Iris pigment epithelial cell (primary cell): Measurements from ENCODE around the gene IRS2.

Experiments used
- DNase-seq: peaks from one replicate; pipeline ENCODE4 v3.0.0-alpha.2; 2011; ENCODE audit warnings: low read depth

The IRS2 gene

DNA sequence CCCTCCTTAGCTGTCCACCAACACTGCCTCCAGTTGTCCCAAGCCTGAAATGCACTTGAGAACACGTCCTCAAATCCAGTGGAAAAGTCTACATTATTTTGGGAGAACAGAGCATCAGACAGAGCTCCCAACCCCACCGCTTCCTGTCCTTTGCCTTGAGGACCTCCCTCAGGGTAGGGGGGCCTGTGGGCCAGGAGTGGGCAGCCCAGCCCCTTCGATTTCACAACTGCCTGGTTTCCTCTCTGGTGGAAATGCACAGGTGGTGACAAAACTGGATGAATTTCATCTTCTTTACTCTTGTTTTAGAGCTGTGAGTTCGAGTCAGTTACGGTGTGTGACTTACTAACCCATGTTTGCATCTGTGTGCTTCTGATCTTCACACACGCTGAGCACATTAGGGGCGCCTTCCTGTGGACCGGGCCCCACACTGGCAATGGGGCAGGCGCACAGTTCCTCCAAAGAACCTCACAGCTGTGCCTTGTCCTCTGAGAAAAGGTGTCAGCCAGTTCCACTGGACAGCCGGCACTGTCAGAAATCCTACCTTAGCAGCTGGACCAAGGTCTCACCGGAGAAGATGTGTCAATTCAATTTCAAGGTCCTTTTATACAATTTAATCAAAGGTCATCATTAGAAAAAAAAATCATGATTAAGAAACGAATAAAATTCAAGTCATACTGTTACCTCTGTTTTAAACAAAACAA lies 80.2 kb downstream of the IRS2 start:
- DNase-seq, result no peak

DNA sequence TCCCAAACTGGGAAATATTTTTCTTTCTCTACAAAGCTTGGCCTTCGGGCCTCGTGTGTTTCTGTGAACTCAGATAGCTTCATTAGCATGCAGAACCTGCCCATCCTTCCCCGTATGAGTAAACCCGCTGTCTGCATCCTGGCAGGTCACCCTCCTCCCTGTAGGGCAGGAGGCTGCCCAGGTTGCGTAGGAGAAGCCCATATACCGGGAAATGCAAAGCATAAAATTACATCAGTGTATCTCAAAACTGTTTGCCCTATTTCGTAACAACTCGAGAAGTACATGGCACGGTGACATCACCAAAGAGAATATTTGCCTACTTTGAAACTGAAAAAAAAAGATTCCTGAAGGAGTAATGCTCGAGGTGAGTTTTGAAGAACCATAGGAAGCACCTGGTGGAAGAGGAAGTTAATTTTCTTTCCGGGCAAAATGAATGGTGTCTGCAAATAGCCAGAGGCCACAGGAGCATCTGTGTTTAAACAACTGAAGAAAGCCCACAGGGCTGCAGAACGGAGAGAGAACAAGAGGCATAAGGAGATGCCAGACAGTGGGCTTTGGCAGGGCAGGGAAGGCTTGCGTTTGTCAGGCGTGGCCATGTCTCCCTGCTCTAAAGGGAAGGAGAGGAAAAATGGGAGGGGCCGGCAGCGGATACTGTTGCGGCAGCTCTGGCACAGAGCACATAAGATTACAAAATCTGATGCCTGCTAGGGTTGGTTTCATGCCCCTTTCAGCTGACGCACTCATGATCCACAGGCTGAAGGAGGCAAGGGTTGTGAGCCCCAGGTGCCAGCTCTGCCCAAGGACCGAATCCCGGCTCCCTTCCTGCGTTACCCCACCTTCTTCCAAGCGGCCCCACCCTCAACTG lies 81.4 kb downstream of the IRS2 start:
- DNase-seq, result peak; percentile 33

GRCh38 chr13:109703250-109703649 lies 83.1 kb downstream of the IRS2 start:
- no peak for DNase-seq
